GM18519 (cell line): Measurements from ENCODE around the gene POU2F3.

Experiments
- ATAC-seq: cut with Tn5 transposase; IDR thresholded peaks from one replicate; pipeline ENCODE4 v1.9.1; 2021; ENCODE audit warnings: mild to moderate bottlenecking, moderate library complexity; ENCODE audit not compliant: unreplicated experiment, low FRiP score

The POU2F3 gene

DNA sequence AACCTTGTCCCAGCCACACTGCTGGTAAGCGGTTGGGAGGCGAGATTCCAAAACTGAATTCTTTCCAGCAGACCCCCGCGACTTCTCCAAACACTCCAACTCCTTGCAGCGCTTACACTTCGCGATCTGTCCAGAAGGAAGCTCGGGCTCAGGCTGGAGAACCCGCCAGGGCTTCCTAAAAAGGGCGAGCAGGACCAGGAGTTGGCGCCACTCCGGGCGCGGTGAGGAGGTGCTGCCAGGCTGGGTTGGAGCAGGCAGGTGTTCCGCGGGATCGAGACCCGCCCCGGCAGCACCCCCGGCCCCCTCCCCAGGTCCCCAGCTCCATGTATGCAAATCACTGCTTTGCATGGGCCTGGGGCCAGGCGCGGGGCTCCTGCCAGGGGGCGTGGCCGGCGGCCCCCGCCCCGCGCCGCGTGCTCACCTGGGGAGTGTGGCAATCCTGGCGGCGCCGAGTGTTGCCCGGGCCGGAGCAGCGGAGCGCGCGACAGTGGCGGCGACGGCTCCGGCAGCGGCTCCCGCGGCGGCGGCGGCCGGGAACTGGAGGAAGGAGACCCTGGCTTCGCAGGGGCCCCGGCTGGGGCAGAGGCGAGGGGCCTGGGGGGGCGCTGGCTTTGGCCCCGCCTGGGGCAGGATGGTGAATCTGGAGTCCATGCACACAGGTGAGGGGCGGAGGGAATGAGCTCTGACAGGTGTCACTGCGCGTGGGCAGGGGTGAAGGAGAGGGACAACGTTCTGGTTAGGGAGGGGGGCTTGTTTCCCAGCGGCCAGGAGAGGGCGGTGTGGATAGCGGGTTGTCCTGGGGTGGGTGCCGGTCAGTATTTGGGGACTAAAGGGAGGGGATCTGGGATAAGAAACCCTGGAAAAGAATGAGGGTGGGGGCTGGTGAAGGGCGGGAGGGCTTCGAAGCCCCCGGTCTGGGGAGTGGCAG lies at the start of gene POU2F3:
Gene POU2F3, plus strand, starts transcription at position 428 of the 928 bp plus-strand sequence. Its CDS starts 204 bp downstream, at position 632.
- no peak for ATAC-seq

DNA sequence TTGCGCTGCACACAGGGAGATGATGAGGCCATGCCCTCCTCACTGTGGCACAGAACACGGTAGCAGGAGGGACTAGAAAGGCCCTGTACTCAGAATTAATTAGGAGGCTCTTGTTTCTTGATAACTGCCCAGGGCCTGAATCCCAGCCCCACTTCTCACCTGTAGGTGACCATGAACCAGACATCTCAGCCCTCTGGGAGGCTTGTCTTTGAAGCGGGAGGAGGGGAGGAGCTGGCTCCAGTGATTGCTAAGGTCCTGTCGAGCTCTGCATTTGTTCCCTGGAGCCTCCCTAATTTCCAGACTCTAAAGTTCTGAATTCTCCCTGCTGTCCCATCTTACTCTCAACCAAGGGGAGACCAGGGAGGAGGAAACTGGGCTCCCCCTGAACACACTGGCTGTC lies 48.9 kb upstream of the POU2F3 start:
- no peak for ATAC-seq

DNA sequence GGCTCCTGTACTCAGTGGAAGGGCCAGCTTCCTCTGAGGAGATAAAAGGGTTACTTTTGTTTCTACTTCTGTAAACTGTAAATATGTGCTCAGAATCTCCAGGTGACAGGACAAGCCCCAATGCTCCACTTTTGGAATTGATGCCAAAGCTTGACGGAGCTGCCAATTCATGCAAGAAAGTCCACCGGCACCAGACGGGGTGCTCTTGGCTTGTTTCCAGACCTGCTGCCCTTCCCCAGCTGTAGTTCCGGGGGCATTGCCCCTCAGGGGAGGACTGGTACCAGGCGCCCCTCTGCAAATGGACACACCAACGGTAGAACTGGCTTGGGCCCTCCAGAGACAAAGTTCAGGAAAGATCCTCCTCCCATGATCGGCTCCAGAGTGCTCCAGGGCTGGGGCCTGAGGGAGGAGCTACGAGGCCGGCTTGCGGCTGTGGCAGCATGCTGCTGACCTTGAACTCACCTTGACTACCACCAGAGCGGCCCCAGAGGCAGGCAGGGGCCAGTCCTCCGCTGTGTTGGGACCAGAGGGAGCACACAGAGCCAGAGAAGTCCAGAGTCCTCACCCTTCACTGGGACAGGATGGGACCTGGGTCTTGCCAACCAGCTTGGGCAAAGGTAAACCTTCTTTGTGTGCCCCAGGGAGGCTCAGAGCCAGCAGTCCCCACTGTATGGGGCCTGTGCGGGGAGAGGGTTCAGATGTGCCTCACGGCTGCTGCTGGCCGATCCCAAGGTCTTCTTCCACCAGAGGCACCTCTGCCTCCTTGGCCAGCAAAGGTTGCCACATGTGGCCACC lies 46.9 kb upstream of the POU2F3 start:
- no peak for ATAC-seq

DNA sequence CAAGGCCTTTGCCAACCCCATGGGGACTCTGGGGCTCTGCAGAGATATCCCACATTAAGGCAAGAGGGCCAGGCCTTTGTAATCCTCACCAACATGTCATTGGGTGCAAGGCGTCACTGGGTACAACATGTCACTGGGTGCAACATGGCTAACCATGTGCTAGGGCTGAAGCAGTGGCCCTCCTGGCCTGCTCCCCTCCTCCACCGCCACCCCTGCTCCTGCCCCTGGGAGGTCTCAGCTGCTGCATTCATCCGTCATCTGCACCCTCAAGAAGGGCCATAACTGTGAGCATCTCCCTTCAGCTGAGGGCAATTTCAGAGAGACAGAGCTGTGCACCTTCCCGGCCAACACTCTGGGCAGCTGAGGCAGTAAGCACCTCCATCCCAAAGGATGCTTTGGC lies 45.8 kb upstream of the POU2F3 start:
- ATAC-seq = no peak

DNA sequence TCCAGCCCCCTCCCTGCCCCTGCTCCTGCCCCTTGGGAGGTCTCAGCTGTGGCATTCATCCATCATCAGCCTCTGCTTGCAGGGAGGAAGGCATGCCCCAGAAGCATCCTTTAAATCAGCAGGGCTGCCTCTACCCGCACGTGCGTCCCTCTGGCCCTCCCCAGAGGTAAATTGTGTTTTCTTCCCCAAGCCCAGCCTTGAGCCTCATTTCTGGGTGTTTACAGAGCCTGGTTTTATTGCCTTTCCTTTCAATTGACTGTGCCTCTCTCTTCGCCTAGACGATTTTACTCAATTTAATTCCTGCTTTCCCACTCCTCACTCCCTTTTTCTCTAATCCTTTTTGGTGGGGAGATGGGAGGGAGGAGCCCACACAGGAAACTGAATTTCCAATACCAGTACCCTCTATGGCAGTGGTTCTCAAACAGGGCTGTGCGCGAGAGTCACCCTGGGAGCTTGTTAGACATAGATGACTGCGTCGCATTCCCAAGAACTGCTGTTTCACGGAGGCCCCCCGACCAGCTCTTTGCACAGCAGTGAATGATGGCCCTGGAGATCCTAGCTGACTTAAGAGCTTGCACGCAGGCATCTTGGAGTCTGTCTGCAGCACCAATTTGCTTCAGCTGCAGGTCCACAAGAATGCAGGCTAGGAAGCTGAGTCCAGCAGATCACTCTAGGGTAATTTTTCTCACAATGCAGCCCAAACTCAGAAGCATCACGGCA lies 44.2 kb upstream of the POU2F3 start:
- no peak for ATAC-seq

DNA sequence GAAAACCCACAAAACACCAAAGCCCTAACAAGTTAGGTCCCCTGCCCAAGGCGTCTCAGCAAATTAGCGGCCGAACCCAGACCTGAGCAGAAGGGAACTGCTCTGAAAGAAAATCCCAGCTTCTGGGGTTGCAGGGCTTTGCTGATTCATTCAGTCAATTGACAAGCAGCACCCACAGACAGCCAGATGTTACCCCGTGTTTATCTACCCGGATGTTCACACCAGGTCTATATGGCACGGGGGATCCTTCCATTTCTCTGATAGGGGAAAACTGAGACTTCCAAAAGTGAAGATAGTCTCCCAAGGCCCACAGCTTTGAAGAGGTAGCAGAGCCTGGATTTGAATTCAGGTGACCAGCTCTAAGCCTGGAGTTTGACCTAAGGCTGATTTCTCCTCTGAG lies 43.1 kb upstream of the POU2F3 start:
- ATAC-seq = no peak

DNA sequence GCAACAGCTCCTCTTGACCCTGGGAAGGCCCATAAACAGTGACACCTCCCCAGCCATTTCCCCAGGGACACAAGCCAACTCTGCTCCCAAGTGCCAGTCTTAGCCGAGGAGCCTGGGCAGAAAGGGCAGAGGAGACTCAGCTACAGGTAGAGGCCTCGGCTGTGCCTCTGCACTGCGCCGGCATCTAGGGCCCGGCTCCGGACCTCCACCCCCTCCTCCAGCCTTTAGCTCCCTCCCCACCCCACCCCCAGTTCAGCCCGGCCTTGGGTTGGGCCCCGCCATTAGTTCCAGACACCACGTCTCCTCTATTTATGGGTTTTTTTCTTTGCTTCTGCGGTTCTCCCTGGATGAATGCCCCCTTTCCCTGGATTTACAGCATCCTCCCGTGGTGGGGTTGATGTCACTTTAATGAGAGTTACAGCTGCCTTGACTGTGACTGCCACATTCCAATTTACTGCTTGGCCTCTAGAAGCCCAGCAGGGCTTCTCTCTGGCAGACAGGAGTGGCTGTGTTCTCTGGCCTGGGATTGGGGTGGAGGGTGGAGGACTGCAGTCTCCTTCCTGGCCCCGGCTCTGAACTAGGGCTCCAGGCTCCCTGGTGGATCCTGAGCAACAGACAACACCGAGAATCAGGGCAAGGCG lies 42.6 kb upstream of the POU2F3 start:
- no peak for ATAC-seq

DNA sequence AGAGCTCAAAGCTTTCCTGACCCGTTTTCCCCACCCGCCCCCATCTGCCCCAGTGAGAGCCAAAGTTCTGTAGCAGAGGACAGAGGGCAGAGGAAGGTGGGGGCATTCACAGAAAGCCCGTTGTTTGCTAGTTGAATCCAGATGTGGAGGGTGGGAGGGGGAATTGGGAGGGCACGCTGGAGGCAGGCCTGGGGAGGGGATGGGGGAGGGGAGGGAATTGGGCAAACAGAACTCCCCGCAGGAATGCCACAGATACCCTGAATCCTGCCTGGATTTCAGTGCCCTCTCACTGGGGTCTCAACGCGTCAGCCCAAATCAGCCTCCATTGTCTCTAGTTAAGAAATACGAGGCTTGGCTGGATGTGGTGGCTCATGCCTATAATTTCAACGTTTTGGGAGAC lies 42.0 kb upstream of the POU2F3 start:
- no peak for ATAC-seq

DNA sequence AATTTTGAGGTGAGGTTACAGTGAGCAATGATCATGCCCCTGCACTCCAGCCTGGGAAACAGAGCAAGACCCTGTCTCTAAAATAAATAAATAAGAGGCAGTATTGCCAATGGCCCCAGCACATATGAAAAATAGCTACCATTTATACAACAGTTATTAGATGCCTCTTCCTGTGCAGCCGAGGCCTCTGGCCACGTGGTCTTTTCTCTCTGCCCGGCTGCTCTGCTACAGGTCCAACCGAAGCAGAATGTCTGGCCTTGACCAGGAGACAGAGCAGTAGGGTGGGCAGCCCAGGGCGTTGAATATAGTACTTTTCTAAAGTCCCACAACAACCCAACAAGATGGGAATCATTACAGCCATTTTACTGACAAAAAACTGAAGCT lies 41.5 kb upstream of the POU2F3 start:
- ATAC-seq = no peak

DNA sequence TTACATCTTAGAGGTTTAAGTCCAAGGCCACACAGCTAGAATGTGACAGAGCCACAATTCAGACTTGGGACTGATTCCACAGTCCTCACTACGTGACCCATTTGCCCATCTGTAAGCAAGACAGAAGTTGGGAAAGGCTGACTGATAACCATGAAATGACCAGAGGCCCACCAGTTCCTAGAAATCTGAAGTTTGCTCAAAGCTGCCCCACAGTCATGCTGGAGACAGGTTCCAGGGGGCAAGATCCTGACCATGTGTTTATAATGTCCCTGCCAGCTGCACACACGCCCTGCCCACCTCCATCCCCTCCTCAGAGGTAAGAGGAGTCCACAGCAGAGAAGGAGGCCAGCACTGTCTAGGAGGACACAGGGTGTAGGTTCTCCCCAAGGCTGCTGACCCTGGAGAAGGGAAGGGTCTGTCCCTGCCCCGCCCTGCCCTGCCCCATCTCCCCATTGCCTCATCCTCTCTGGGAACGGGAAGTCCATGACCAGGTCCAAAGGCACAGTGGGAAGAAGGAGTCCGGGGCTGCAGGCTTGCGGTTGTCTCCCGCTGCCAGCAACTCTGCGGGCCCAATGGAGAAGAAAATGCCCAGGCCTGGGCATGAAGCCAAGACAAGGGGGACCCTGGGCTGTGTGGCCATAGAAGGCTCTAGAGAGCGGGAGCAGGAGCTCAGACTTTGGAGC lies 41.0 kb upstream of the POU2F3 start:
- ATAC-seq = no peak

DNA sequence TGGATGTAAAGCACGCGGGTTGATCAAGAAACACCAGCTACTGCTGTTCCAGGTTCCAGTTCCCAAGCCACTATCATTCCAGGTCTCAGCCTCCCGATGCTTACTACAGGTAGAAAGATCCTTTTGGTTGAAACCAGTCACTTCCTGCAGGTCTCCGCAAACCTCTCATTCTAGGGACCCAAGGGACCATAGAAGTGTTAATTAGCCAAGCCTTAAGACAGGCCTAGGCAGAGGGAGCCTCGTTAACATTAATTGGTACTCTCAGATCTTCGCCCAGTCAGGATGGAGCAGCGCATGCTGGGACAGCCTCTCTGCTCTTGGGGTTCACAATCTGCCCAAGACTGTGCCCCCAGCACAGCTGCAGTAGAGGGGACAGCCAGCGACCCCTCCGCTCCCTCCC lies 40.3 kb upstream of the POU2F3 start:
- no peak for ATAC-seq

DNA sequence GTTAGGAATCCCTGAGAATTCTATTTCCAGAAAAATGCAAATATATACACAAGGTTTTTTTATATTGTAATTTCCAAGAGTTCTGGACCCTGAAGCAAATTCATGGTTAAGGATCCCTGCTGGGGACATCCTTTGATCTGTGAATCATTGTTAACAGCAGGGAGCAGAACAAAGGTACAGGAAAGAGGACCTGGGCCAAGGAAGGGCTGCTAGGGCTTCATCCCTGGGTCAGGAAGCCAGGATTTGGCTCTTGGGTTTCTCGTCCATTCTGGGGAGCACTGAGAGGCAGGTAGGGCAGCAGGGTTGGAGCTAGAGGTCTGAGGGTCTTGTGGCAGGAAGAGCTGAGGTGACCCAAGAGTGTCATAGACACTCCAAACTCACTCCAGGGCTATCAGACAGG lies 39.3 kb upstream of the POU2F3 start:
- ATAC-seq = no peak

DNA sequence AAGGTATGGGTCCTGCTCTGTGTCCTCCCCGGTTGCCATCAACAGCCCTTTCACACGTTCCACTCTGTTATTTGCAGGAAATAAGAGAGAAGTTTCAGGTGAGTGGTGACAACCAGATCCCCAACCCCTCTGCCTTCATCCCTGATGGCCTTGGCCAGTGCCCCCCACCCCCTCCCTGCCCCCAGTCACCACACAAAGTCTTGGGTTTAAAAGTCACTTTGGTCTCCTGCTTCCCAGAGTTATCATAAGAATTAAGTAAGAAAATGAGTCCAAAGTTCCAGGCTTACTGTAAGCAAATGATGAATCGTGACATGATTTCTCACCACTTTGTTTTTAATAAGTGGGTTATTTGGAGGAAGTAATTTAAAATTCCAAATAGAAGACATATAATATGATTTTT lies 38.3 kb upstream of the POU2F3 start:
- no peak for ATAC-seq

DNA sequence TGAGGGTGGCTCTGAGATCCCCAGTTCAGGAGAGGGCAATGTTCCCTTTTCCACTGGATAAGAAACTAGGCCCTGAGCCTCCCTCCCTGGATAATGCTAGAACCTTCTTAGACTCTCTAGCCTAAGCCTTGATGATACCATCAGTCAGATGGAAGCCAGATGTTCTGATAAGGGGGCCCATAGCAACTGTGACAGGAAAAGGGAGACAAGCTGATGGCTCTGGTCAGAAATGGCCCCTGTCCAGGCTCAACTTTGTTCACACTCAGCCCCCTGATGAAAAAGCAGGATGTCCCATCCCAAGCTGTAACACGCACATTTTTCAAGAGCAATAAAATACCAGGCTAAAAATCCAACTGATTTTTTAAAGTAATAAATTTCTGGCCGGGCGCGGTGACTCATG lies 36.3 kb upstream of the POU2F3 start:
- no peak for ATAC-seq

DNA sequence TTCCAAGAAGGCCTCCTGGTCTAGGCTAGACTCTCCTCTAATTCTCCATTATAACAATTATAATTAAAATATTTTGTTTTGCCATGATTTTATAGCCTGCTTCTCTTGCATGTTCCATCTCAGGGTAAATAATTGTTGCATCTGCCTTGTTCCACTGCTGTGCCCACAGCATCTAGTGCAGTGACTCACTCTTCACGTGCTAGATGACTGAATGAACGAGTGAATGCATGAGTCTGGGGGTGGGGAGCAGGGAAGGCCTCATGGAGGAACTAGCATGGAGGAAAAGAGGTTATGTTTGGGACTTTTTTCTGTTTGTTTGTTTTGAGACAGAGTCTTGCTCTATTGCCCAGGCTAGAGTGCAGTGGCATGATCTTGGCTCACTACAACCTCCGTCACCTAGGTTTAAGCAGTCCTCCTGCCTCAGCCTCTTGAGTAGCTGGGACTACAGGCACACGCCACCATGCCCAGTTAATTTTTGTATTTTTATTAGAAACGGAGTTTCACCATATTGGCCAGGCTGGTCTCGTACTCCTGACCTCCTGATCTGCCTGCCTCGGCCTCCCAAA lies 34.3 kb upstream of the POU2F3 start:
- no peak for ATAC-seq

DNA sequence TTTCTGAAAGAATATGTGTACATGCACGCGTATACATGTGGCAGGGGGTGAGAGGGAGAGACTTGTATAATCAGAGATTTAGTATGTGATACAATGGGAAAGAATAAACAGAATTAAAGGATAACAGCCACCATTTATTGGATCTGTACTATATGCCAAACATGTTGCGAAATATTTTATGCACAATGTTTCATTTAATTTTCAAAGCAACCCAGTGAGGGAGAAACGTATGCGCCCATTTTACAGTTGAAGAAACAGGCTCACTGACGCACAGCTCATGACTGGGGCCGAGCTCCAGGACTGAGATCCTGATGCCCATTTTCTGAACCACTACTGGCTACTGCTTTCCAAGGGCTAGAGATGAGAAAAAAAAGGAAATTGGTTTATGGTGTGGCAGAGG lies 32.4 kb upstream of the POU2F3 start:
- no peak for ATAC-seq

DNA sequence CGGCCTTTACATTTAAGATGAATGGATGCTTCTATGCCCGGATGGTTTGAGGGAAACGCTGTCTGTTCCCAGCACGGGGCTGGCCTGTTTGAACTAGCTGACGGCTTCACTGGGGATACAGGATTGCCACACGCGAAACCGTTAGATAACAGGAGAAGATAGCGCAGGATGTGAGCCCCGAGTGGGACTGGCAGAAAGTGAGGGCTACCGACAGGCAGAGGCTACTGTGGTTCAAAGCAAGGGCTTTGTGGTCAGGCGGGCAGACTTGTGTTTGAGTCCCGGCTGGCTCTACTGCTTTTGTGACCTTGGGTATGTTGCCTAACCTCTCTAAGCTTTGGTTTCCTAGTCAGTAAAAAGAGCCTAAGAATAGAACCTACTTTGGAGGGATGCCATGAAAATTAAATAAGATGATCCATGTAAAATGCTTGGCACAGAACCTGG lies 31.9 kb upstream of the POU2F3 start:
- ATAC-seq = no peak

DNA sequence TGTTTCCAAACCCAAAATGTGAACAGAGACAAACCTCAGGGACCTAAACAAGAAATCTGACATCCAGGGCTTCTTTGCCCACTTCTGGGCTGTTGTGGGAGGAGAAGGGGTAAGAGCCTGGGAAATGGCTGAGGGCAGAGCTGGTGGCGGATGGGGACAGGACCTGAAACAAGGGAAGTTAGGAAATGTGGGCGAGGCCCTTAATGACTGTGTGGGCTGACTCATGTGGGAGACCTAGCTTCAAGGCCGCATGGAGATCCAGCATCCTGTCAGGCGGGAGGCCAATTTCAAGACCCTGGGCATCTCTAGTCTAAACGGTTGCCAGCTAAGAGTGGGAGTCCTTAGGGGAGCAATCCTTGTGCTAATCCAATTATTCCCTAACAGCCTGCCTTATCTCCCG lies 31.2 kb upstream of the POU2F3 start:
- no peak for ATAC-seq

DNA sequence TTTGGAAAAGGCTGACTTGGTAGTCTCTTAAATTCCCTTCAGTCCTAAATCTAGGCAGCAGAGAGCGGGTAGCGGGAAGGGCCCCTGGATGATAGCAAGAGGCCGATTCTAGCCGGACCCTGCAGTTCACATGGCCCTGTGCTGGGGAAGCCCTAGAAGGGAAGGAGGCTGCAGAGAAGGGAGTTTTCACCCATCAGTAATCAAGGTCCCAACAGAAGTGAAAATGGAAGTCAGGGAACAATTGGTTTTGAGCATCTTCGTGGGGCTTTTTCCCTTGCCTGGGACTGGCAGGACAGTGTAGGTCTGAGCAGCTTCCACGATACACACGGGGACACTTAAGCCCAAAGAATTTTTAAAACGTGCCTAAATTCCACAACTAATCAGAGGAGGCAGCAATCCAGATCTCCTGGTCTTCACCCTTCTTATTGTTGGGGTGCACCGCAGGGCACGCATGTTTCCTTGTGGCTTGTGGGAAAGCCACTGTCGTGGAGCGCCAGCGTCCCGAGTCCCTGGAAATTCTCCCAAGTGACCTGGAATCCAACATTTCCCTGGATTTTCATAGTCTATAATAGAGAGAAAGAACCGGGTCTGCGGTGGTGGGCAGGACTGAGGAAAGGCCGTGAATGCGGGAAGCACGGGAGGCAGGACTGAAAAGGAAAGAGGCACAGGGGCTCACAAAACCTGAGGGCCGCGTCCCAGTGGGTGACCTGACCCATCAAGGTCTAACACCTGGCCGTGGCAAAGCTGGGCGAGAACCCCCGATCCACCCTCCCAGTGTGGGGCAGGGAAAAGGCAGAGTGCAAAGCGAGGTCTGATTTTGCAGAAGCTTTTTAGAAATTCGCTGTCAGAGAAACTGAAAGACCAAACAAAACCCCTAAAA lies 30.0 kb upstream of the POU2F3 start:
- no peak for ATAC-seq
